Left renal cortex interstitium (tissue), 4 donors: ENCODE measurements around the gene UBA6. TPM values are rescaled to one million over a fixed set of nuclear protein-coding genes. Genes with fewer than 3 reads are reported as not detected.
A peak's percentile ranks its signal among the peaks of the same experiment; 100 is the strongest.
"Not testable (repeated sequence)": the region's sequence is repeated elsewhere in the genome, so short reads cannot be mapped to it uniquely, and the experiment has no call there.

Source experiments
- DNase-seq, 4 donors: peaks; one replicate each; pipeline ENCODE4 v3.0.0-alpha.2; 2013; ENCODE audit warnings: low read depth in 4 of 4, low spot score in 2 of 4, missing footprints in 1 of 4
- polyA plus RNA-seq, 4 donors: library from polyadenylated mRNA; unstranded; fragments of 120-200 nt; gene quantifications; one replicate each; pipeline ENCODE4 v1.2.1, GENCODE V29; 2013; ENCODE audit not compliant: insufficient read length in 4 of 4

UBA6 gene
- 10 to 100 TPM; 40.9 to 72.5 (median 55.8) TPM for polyA plus RNA-seq

DNA sequence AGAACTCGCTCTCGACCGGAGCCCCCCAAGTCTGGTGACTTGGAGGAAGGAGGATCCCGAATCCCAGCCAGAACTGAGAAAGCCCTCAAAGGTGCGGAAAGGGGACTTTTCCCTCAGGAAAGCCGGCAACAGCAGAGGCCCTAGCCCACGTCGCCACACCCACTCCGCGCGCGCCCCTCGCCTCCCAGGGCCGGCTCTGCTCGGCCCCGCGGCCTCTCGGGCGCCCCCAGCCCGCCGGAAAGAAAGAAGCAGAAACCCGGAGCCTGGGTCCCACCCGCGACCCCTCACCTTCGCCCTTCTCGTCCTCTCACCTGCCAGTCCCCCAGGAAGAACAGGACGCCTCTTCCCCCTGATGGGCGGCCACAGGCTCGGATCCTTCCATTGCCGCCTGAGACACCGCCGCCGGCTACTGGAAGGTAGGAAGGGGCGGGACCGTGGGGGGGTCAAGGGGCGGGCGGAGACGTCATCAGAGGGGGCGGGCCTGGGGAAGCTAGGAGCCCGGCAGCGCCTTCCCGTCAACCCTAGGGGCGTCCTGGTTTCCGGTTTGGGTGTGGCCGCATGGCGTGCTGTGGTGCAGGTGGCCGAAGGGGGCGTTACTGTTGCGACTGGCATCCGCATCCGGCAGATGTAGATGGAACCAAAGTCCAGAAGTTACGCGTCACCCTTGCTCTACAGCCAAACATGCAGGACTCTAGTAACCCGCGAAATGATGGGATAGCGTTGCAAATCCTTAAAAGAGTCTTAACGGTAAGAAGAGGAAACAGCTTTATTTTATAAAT, at the start of gene UBA6:
Gene UBA6, minus strand, starts transcription at position 418 of the 779 bp plus-strand sequence. Its CDS starts 36 bp downstream, at position 382.
- peak; percentile 74 to 93 (median 86) for DNase-seq

DNA sequence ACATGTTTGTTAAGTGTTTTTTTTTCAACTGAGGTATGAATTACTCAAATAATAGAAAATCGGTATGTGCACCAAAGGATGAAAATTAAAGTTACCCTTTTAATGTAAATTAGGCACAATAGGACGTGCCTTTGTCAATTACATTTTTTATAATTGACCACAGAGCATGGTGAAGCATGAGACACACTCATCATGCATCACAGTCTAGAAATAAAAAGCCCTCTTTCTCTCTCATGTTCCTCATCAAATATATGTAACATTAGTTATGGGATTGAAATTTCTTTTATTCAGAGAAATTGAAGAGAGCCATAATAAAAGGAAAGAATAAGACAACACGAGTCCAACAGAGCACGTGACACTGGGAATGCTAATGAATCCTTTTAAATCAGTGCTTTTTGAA, 49.7 kb upstream of the UBA6 start:
- no peak for DNase-seq

GRCh38 chr4:67749286-67749685, 48.3 kb upstream of the UBA6 start:
- no peak for DNase-seq

DNA sequence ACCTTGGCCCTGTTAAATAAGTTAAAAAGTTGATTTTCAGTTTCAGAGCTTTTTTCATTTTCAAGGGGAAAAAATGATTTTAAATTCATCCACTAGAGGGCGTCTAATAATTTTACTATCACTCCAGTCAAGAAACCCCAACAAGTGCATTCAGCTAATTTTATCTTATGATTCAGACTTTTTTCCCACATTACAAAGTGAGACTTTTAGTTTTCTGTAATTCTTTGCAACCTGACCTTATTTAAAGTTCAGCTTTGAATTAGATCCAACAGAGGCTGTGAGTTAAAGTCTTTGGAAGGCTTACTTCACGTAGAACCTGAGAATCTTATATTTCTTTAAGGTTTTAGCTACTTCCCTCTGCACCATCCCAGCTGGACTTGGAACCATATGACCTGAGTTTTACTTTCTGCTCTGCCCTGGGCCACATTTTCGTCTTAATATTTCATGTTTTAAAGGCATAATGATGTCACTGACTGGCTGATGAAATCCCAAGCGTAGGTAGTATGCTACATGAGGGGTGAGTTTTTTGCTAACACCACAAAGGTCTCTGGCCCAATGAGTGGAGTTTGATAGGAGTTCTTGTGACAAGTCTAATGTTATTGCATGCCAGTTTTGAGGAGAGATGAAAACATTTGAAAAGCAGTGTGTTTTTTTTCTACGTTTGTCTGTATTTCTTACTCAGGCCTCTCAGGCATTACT, 46.0 kb upstream of the UBA6 start:
- peak in 1 of 4 donors; percentile 21 for DNase-seq

GRCh38 chr4:67744561-67745283, 43.8 kb upstream of the UBA6 start:
- DNase-seq: no peak

GRCh38 chr4:67743194-67743593, 42.2 kb upstream of the UBA6 start:
- DNase-seq: no peak

DNA sequence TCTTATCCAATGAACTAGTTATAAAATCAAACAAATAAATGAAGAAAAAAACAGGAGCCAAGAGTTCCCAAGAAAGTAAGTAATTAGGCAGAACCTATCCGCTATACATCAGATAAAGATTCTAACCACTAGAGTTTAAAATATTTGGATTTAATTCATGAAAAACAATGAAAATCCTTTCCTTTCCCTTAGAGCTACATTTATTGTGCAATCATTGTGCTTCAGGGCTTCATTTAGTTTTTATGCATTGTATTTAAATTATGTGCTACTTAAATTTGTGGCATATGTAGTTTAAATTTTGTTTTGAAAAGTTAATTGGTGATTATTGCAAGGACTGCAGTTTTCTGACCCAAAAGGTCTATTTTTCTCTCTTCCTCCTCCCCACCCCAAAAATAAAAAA, 35.3 kb upstream of the UBA6 start:
- DNase-seq: no peak

GRCh38 chr4:67735325-67735724, 34.4 kb upstream of the UBA6 start:
- DNase-seq: no peak

- DNase-seq: not testable (repeated sequence)
Observed at GRCh38 chr4:67730511-67730910, 29.6 kb upstream of the UBA6 start.

DNA sequence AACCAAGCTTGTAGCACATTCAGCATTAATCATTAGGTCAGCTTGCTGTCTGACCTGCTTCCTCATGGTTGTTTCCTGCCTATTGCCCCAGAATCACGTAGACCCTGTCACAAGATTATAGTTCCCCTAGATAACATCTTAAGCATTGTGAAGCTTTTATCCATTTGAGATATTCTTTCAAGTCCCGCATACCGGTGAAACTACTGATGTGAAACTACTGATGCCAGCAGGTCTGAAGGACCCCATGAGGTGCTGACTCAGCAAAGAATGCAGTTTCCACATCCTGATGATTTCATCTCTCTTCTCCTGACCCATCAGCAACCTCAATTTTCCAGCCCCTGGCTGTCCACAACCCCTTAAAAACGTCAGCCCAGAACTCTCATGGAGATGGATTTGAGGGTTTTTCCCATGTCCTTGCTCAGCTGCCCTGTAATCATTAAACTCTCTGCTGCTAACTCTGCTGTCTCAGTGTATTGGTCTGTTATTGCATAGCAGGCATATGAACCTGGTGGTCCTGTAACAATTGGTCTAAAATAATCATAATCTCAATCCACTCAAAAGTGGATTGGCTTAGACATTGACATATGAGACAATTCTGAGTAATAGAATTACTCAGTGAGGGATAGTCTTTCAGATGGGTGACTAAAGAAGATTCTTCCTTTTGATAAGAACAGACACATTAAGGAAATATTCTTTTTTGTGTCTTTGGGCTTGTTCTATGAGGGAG, 26.3 kb upstream of the UBA6 start:
- DNase-seq: no peak

GRCh38 chr4:67725981-67726380, 25.0 kb upstream of the UBA6 start:
- DNase-seq: no peak

DNA sequence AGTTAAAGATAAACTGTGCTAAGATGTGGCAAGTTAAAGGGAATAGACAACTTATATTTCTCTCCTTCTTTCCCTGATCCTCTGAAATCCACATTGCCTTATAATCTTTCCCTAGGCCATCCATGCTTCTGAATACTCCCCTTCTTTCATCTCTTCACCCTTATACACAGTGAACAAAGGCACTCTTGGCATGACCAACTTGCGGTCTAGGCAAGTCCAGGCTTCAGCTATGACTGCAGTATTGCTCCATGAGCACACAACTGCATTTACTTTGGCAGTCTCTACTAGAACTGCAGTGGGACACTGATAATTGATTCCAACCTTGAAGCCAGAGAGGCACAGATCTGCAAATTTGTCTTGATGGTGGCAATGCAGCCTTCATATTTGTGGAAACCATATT, 24.2 kb upstream of the UBA6 start:
- DNase-seq: no peak

DNA sequence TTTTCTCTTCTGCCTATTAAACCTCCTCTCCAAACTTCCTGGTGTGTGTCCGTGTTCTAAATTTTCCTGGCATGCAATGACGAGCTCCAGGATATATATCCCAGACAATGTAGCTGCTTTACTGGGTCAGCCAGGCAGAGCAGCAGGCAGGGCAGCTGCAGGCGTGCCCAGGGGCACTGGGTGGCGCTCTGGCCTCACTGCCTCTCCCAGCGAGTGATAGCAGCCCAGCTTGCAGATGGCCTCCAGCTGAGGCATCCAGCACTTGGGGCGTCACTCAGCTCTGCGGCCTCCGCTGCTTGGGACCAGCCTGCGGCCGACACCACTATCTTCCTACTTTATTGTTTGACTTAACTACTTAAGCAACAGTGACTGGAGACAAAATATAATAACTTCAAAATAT, 23.0 kb upstream of the UBA6 start:
- DNase-seq: no peak

- DNase-seq: no peak
Observed at GRCh38 chr4:67723341-67723740, 22.4 kb upstream of the UBA6 start.

GRCh38 chr4:67721770-67722597, 21.0 kb upstream of the UBA6 start:
- no peak for DNase-seq

DNA sequence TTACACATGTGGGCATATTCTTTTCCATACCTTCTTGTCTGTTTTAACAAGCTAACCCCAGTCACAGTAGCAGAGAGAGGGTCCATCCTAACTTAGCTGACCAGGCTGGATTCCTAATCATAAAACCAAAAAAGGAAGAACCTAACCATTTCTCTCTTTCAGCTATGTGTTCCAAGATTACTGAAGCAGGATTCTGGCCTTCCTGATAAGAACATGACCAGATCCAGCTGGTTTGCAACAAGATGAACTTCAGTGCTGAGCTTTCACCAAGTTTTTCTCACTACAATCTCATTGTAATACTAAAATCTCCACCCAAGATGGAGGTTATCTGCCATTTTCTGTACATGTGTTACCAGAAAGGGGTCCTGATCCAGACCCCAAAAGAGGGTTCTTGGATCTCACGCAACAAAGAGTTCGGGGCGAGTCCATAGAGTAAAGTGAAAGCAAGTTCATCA, 20.4 kb upstream of the UBA6 start:
- no peak for DNase-seq

- no peak for DNase-seq
Observed at GRCh38 chr4:67719953-67720617, 19.1 kb upstream of the UBA6 start.

- DNase-seq: no peak
Observed at GRCh38 chr4:67718848-67719247, 17.9 kb upstream of the UBA6 start.

DNA sequence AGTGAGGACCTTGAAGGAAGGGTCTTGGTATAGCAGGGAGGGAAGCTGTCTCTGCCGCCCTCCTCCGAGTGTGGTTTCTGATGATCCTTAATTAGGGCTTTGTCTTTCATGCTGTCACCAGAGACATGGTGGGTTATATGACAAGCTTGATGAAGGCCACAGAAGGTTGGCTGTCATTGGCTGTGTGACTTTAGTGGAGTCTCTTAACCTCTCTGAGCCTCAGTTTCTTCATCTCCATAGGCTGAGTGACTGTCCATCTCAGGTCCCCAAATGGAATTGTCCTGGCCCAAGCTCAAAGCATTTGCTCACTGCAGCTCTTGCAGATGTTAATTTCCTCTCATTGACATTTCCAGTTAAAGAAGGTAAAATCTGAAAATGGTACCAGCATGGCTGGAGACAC, 16.6 kb upstream of the UBA6 start:
- DNase-seq: no peak
